NCI-H1105 treated with DMSO at 0.1 percent for 48 hours (cell line): ENCODE results near the gene STEAP1B.

Experiments
- DNase-seq: peaks from one replicate; lab custom pipeline; 2025; lab: John Stamatoyannopoulos, UW

The STEAP1B gene

DNA sequence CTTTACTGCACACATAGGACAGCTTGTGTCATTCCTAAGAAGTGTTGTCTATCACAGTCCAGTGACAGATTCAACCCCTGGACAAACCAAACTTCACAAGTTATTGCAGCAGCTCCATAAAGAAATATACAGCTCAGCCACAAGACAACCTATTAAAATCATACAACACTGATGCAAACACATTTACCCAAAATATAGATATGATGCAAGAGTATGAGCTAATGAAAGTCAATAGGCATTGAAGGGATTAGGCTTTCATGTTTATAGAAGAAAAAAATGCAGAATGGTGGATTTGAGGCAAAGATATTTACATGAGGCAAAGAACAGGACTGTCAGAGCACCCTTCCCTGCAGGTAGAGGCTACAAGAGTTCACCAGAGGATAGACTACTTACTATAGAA is 128.1 kb downstream of the STEAP1B start:
- DNase-seq, result no peak
